Measurements from ENCODE around the gene CST3.
"Not testable (repeated sequence)": the region's sequence is repeated elsewhere in the genome, so short reads cannot be mapped to it uniquely, and the experiment has no call there.

The CST3 gene

GRCh38 chr20:23637282-23638221 is at the start of gene CST3:
Gene CST3 (minus strand): TSS chr20:23637955. CDS start chr20:23637862, 93 bp downstream.
- DNase-seq: peak in 11 of 14 donors; percentile 18 to 82 (median 58)

GRCh38 chr20:23686046-23686750 is 48.4 kb upstream of the CST3 start:
- no peak for DNase-seq

- not testable (repeated sequence) for DNase-seq
Measured at GRCh38 chr20:23685529-23685896, 47.8 kb upstream of the CST3 start.

DNA sequence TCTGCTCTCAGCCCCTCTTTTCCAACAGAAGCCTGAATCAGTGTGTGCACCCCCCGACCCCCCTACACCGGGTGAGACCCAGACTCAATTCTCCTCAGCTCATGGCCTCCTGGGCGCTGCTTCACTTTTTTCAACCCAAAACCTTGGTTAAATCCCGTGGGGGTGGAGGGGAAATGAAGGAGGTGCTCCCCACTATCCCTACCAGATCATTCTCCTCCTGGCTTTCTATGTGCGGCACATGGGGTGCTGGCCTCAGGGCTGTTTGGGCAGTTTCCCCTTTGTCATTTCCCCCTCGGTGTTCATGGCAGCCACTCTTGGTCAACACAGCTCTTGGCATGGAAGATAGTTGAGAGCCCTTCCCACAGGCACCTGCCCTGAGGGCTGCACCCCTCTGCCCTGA is 46.5 kb upstream of the CST3 start:
- DNase-seq: no peak

DNA sequence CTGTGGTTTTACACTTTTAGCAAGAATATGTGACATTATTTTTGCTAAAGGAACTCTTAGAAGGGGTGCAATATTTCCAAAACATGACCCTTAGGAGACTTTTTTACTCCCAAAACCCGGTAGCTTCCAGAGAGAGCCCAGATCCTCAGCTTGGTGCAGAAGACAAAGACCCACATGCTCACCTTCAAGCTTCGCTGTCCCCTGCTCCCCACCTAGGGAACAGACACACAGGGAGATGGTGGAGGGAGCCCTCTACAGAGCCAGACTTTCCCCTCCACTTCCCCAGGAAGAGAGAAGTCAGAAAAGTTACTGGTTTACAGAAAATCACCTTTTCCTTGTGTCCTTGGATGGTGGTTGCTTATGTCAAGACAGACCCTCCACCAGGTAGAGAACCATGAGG is 46.1 kb upstream of the CST3 start:
- DNase-seq: no peak

DNA sequence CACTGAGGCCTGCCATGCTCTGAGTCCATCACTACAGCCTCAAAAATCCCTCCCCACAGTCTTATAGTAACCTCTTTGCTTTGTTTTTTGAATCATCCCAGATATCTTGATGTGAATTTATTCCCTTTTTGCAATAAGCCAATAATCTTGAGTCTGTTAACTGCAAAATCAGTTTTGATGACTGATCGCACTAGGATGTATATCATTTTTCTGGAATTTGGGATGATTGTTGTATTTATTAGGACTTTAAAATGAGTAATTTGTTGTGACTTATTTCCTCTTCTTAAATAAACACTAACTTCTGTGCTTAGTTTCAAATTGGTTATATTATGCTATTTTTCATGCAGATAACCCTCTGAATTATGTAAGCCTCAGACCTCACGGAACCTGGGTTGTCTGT is 45.5 kb upstream of the CST3 start:
- DNase-seq: no peak

- DNase-seq: no peak
Measured at GRCh38 chr20:23680146-23680545, 42.4 kb upstream of the CST3 start.

DNA sequence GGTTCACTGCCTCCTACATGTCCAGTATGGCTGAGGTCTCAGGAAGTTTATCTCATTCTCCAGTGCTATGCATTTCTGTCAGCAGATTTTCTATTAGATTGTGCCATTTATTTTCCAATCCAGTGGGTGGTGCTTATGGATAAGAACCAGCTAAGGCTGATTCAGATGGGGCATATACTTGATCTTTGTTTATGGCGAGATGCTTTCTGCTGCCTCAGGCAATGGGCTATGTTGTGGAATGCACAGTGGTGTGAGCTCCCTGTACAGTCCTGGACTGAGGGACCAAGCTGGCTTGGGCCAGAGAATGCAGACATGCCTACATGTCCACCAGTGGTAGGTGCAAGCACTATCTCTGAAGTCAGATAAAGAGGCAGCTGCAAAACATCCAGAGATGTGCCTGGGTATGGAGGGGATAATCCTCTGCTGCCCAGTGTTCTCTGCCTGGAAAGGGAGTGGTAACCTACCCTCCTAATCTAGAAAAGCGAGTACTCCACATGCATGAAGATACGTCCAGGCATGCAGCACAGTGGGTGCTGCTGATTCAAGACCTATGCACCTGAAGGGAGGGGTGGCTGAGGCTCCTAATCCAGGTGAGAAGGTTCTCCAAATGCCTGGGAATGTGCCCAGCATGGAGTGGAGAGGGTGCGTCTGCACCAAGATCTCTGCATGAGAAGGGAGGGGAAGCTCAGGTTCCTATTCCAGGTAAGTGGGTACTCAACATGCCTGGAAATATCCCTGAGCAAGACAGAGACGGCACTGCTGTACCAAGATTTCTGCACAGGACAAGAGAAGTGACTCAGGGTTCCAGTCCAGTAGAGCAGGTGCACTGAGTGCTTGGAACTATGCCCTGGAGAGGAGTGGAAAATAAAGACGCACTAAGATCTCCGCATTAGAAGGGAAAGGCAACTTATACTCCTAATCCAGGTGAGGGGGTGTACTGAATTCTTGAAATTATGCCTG is 41.7 kb upstream of the CST3 start:
- no peak for DNase-seq

GRCh38 chr20:23673209-23673608 is 35.5 kb upstream of the CST3 start:
- DNase-seq: no peak

DNA sequence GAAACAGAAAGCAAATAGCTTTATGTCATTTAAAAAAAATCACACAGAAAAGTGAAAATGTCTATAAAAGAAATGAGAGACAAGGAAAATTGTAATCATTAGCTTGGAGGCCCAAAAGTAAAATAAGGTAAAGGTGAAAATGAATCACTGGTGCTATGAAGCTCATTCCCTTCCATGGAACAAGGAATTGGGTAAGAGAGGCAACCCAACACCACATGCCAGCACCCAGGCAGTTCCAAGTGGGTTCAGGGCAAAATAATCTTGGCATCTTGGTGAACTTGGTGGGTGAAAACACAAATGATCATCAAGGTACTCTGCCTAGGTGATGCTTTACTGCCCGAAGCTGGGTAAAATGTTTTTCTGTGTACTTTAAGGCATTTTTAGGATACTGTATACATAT is 34.4 kb upstream of the CST3 start:
- DNase-seq: no peak

GRCh38 chr20:23671479-23671878 is 33.7 kb upstream of the CST3 start:
- no peak for DNase-seq

- no peak for DNase-seq
Measured at GRCh38 chr20:23670361-23670760, 32.6 kb upstream of the CST3 start.

GRCh38 chr20:23669866-23670265 is 32.1 kb upstream of the CST3 start:
- DNase-seq: no peak

- DNase-seq: no peak
Measured at GRCh38 chr20:23669327-23669726, 31.6 kb upstream of the CST3 start.

GRCh38 chr20:23668477-23668951 is 30.8 kb upstream of the CST3 start:
- peak in 6 of 14 donors; percentile 8 to 40 (median 26) for DNase-seq

GRCh38 chr20:23667666-23668065 is 29.9 kb upstream of the CST3 start:
- no peak for DNase-seq

DNA sequence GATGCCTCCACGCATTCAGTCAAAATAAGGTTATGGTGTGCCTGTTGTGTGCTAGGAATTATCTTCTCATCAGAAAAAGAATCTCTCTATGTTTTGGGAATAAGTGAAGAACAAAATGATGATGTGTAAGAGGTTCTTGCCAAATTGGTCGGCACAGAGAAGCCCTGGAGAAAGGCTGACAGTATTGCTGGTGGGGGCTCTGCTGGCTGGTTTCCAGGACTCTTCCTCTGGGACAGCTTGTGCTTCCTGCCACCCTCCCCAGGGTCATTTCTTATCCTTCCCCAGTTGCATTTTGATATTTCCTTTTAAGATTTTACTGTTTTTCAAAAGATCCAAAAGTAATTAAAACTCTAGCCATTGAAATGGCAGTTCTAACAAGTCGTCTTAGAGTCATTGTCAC is 28.9 kb upstream of the CST3 start:
- DNase-seq: no peak

DNA sequence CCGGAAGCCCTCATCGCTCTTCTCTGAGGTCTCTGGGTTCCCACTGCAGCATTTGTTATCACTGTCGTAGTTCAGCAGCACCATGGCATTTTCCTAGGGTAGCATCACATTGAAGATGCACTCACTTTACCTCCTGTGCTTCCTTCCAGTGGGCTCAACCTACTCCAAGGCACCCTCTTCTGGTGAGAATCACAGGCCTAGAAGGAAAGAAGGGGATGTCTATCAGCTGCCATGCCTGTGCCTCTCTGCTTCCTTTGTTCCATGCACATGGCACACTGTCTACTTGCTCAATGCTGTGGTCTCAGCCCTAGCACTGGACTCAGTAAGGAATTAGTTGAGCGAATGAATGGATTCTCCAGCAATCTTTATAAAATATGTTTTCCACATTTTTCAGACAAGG is 28.4 kb upstream of the CST3 start:
- DNase-seq: no peak

GRCh38 chr20:23664954-23665353 is 27.2 kb upstream of the CST3 start:
- DNase-seq: no peak

GRCh38 chr20:23664046-23664445 is 26.3 kb upstream of the CST3 start:
- DNase-seq: not testable (repeated sequence)

DNA sequence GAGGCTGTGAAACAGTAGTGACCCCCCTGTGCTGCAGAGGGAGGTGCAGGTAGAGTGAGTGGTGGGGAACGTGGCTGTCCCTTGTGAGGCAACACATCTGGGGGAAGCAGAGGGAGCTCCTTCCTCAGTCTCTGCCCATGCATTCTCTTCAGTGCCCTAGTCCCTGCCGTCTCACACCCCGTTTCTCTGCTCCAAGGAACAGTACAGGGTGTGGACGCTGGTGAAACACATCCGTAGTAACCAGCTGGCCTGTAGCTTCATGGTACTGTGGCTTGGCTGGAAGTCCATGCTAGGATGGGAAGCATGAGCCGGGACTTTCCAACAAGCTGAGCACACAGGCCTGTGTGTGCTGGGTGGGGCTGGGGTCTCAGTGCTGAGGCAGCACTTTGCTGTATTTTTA is 25.4 kb upstream of the CST3 start:
- no peak for DNase-seq

- no peak for DNase-seq
Measured at GRCh38 chr20:23662276-23662870, 24.6 kb upstream of the CST3 start.
